Left hindlimb (tissue), 1 donor: ENCODE results near the gene IRF7.
"Not testable (repeated sequence)": the region's sequence is repeated elsewhere in the genome, so short reads cannot be mapped to it uniquely, and the experiment has no call there.

Experiments
- DNase-seq: peaks from one replicate; pipeline ENCODE4 v3.0.0-alpha.2; 2018

IRF7 gene

GRCh38 chr11:579830-580601 lies 35.7 kb downstream of the IRF7 start:
- no peak for DNase-seq

DNA sequence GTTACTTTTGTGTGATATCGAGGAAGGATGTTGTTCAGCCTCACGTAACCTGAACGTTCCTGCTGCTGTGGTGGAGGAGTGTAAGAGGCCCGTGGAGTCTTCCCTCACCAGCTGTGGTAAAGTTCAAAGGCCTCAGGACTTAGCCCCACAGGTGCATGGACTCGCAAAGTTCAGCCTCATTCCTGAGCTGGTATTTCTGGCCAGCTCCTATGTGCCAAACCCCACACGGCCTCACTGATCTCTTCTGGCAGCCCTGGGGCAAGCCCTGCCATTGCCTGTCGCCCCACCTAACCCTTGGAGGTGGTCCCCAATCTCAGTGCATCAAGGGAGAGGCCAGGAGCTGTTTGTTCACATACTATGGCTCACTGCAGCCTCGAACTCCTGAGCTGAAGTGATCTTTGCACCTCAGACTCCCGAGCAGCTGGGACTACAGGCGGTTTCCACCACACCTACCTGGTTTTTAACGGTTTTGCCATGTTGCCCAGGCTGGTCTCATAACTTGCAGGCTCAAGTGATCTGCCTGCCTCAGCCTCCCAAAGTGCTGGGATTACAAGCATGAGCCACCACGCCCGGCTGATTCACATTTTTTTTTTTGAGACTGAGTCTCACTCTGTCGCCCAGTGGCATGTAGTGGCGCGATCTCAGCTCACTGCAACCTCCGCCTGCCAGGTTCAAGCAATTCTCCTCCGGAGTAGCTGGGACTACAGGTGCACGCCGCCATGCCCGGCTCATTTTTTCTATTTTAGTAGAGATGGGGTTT lies 37.3 kb downstream of the IRF7 start:
- no peak for DNase-seq

GRCh38 chr11:577611-577894 lies 38.2 kb downstream of the IRF7 start:
- no peak for DNase-seq

DNA sequence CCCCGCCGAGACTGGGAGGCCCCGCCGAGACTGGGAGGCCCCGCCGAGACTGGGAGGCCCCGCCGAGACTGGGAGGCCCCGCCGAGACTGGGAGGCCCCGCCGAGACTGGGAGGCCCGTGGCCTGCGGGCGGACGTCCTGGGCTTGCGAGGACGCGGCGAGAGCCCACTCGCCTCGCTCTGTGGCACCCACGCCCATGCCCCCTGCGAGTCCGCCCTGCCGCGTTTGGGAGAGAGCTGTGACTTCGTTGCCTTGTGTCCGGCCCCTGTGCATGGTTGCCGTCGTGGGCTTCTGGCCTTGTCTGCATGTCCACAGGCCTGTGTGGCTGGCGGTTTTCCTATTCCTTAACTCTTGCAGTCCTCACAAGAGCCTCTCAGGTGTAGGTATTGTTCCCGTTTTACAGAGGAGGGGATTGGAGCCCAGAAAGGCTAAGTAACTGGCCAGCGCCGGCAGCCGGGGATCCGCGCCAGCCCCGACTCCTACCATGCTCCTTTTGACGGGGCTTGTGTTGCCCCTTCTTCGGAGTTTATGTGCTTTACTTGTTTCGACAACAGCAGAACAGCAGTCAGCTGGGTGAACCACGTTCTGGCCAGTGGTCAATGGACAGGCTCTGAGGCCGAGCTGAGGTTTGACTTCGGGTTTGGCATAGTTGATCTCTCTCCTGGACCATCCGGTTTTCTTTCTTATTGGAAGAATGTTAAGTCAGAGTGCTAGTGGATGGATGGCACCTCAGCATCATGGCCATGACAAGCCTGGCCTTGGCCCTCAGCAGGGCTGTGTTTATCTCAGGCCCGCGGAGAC lies 38.7 kb downstream of the IRF7 start:
- DNase-seq: no peak

- peak; percentile 98 for DNase-seq
Measured at GRCh38 chr11:575996-576768, 39.6 kb downstream of the IRF7 start, which contains the start of gene PHRF1. Gene PHRF1 (plus strand): TSS chr11:576470. CDS start chr11:581513, 5,043 bp downstream.

DNA sequence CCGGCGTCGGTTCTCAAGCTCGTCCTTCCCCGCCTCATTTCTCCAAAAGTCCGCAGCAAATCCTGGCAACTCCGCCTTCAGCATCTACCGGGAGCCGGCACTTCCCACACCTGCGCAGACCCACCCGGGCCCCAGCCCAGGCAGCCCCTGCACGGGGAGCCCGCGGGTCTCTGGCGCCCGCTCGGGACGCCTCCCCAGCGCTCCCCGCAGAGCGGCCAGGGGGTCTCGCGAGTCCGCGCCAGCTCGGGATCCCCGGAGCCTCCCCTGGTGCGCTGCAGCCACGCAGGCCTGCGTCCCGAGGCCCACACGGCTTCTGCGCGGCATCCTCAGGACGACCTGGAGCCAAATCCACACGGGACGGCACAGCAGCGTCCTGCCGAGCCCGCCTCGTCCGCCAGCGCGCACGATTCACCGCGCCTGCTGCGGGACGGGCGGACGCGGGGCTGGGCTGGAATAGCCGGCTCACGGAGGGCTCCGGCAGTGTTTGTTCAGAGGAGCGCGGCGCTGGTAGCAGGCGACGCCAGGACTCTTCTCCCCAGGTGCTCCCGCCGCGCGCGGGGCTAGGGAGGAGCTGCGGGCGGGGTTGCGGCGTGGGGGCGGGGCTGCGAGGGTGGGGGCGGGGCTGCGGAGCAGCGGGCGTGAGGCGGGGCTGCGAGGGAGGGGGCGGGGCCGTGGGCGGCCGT lies 40.3 kb downstream of the IRF7 start:
- no peak for DNase-seq

DNA sequence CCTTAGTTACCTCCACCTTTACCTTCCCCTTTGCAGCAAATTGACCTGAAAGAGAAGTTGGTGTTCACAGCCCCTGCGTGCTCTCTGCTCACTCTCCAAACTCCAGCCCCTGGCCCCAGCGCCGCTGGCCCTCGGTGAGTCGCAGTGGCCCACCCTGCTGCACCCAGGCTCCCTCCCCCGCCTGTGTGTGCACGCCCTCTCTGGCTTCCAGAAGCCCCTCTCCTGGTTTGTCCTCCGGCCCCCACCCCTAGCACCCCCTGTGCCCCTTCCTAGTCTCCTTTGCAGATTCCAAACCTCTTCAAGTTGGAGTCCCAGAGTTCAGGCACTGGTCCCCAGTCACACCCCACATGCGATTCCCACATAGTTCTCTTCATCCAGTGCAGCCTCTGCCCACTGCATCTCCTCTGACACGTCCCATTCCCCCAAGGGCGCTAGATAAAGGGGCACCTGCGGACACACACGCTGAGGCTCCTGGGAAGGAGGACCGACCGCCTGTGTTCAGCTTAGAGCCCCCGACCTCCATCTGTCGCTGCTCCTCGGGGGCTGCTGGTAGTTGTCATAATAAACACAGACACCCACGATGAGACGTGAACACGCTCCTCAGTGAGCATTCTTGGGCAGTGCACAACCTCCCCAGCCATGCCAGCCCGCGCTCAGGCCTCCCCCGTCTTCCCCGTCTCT lies 41.0 kb downstream of the IRF7 start:
- no peak for DNase-seq

GRCh38 chr11:574031-574570 lies 41.6 kb downstream of the IRF7 start:
- not testable (repeated sequence) for DNase-seq

GRCh38 chr11:573146-573759 lies 42.5 kb downstream of the IRF7 start:
- no peak for DNase-seq

- no peak for DNase-seq
Measured at GRCh38 chr11:571802-572185, 44.0 kb downstream of the IRF7 start.

- peak; percentile 48 for DNase-seq
Measured at GRCh38 chr11:569158-569885, 46.4 kb downstream of the IRF7 start.

GRCh38 chr11:568306-569157 lies 47.2 kb downstream of the IRF7 start:
- DNase-seq: peak; percentile 97

DNA sequence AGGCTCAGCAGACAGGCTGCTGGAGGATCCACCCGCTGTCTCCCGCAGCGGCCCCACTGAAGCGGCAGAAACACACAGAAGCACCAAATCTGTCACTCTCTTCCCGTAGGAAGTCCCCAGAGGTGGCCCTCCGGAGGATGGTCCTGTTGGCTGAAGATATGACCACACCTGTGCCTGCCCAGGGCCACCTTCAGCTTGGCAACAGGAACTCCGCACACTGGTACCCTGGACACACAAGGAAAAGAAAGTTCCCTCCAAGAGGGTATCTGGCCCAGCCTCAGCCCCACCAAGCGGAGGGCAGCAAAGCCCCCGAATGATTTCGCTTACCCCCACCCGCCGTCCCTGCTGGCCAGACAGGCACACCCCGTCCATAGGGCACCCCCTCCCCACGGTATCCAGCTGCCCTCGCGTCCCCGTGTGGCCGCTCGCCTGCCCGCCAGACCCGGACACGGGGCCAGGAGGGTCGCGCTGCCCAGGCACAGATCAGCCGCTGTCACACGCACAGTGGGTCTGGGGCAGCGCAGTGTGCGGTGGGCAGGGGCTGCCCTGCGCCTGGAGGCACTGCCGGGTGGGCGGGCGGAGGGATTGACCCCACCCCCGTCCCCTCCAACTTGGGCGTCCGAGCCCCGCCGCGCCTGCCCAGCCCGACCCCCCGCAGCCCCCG lies 48.0 kb downstream of the IRF7 start:
- DNase-seq: peak; percentile 53

DNA sequence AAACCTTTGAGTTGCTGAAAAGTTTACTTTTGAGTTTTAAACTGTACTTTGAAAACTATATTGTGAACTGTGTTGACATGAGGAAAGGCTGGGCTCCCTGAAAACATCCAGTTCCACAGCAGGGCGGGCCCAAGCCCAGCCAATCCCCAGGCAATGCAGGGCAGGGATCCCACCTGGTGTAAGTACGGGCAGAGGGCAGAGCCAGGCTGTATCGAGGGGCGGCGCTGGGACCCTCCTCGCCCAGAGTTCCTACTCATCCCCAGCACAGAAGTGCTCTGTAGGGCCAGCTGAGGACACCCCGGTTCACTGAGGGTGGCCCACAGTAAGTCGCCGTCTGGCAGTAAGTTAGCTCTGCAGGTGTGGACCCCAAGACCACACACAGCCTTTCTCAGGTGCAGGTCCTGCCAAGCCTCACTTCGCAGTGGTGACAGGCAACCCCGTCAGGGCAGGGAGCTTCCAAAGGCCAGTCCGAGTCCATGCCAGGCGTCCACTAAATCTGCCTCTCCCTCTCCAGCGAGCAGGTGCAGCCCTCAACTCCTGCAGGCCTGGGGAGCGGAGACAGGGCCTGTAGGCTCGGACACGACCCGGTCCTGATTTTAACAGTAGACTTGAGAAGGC lies 48.6 kb downstream of the IRF7 start:
- peak; percentile 30 for DNase-seq

DNA sequence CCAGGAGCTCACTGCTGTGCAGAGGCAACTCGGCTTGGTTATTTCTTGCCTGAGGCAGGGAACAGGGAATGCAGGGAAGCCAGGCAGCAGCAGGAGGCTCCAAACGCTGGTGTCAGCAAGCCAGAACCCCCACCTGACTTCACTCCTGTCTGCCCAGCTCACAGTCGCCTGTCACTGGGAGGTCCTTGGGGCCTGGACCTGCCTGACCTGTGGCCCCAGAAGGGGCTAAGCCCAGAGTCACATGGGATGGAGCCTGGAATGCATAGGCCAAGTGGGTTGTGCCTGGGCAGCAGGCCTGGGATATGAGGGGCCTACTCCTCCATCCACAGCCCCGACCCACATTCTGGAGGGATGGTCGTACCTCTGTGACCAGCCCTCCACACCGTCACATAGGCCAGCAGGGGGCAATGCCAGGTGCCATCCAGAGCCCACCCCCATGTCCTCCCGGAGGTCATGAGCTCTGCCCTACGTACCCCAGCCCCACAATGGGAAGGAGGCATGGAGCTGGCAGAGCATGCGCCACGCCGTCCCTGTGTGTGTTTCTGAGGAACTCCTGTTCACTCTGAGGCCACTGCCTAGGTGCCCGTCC lies 49.7 kb downstream of the IRF7 start:
- peak; percentile 29 for DNase-seq

DNA sequence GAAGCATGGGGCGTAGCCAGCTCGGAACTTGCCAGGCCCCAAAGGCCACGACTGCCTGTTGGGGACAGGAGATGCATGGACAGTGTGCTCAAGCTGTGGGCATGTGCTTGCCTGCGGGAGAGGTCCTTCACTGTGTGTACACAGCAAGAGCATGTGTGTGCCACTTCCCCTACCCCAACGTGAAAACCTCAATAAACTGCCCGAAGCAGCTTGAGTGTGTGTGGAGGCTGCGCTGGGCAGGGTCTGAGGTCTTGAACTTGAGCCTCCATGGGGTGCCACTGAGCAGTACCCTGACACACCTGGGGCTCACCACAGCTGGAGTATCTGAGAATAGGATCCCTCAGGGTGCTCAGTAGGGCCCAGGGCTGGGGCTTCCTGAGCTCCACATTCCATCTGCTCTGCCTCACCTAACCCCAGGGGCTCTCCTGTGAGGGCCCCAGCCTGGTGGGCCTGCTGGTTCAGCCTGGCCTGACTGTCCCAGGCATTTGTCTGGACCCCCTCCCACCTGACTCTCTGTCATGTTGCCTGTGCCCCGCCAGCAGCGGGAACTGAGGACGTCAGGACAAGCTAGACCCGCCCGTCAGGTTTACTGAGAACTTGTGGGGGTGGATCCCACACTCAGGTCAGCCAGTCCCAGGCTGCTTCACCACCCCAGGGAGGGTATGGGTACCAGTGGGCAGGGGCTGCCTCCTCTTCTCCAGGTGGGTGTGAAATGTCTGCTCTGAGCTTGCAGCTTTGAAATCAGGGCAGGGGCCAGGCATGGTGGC lies 51.8 kb downstream of the IRF7 start:
- DNase-seq: peak; percentile 31
